KOPT-K1 (cell line): ENCODE measurements around the gene ZNF618.

ENCODE experiments used
- H3K27ac ChIP-seq: fragments of 200-600 bp; sonication (generic); 2 replicates; pipeline ENCODE4 v1.5.1; 2016; ENCODE audit warnings: antibody characterized with exemption, mild to moderate bottlenecking, low read depth, low read length; ENCODE audit not compliant: poor library complexity, severe bottlenecking
- H3K36me3 ChIP-seq: fragments of 200-600 bp; sonication (generic); 2 replicates; pipeline ENCODE4 v1.5.1; 2017; ENCODE audit warnings: antibody characterized with exemption, mild to moderate bottlenecking, low read length, moderate library complexity; ENCODE audit not compliant: insufficient read depth
- H3K9me3 ChIP-seq: fragments of 200-600 bp; sonication (generic); 2 replicates; pipeline ENCODE4 v1.5.1; 2017; ENCODE audit warnings: antibody characterized with exemption, low read length, mild to moderate bottlenecking; ENCODE audit not compliant: insufficient read depth, poor library complexity, severe bottlenecking

ZNF618 gene

DNA sequence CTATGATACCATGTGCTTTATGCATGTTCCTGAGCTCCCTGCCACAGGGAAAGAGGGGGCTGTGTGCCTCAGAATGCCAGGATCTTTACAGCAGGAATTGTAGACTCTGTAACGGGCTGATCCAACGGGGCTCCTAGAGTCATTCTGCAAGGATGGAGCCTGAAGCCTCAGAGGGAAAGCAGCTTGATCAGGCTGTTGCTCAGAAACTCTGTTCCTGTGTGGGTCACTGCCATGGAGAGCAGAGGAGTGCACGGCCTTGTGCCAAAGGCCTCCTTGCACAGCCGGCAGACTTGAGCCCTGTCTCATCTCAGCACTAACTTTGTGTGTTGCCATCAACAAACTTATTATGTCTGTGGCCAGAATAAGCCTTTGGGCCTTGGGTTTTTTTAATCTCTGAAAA lies 150.2 kb downstream of the ZNF618 start:
- Histone ChIP-seq H3K27ac (no peak overlapping the region), H3K36me3 (no peaks in the 10 kb centered on the region), H3K9me3 (peaks cover 18% of the 10 kb centered on the region)

DNA sequence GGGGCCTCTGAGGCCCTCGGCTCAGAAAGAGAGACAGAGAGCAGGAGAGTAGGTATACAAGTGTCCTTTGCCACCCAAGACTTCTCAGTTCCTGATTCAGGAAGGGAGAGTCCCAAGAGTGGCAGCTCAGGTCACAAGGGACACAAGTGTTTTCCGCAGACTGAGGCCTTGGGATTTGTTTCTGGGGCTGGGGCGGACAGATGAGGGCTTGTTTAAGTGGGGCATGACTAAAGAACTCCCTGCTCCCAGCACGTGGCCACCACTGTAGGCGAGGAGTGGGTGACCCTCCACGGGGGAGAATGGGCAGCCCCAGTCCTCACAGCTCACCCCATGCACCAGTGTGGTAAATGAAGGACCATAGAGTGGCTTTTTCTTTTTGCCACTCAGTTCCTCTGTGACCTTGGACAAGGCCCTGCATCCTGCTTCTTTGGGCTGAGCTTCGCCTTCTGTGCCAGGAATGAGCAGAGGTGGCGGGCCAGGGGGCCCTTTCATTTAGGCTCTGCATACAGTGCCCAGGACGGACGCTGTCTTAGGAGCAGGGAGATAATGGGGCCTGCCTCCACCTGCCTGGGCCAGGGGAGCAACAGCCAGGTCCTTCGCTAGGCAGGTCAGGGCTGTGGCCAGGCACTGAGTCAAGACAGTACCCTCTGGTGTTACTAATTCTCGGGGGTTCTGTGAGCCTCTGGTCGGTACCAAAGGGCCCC lies 151.2 kb downstream of the ZNF618 start:
- Histone ChIP-seq H3K27ac (no peak overlapping the region), H3K36me3 (no peaks in the 10 kb centered on the region), H3K9me3 (peaks cover 18% of the 10 kb centered on the region)

DNA sequence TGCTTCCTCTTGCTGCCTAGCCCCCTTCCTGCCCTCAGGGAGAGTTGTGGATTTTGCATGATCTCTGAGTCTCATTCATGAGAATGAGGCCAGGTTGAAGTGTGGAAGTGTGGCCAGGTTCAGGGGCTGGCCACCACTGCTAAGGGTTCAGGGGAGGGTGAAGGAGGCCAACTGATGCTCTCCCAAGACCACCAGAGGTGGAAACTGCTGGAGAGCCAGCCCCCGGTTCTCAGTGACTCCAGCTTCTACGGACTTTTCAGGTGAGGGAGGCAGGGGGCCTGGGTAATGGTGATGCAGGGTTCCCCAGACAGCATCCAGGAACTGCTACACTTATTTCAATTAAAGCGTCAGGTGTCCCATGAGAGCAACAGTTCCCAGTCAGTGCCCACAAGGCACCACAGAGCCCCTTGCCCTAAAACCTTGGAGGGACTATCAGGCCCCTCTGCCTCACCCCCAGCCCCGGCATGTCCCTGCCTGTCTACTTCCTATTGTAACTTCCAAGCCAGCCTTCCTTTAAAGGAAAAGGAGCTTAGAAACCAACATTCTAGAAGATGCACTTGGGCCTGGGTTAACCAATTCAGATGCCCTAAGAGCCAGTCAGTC lies 151.9 kb downstream of the ZNF618 start:
- Histone ChIP-seq H3K36me3 (no peaks in the 10 kb centered on the region), H3K27ac (no peak overlapping the region), H3K9me3 (peaks cover 18% of the 10 kb centered on the region)

DNA sequence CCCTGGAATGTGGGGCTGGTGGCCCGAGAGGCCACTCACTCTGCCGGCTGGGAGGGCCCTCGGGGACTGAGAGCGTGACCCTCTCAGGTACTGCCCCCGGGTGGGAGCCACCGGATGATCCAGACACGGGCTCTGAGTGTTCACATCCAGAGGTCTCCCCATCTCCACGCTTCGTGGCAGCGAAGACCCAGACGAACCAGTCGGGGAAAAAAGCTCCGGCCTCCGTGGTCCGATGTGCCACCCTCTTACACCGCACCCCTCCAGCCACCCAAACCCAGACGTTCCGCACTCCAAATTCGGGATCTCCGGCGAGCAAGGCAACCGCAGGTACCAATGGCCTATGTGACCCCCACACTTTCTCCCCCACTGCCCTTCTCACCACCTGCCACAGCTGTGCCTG lies 152.5 kb downstream of the ZNF618 start:
- Histone ChIP-seq H3K27ac (no peak overlapping the region), H3K9me3 (peaks cover 16% of the 10 kb centered on the region), H3K36me3 (no peaks in the 10 kb centered on the region)

DNA sequence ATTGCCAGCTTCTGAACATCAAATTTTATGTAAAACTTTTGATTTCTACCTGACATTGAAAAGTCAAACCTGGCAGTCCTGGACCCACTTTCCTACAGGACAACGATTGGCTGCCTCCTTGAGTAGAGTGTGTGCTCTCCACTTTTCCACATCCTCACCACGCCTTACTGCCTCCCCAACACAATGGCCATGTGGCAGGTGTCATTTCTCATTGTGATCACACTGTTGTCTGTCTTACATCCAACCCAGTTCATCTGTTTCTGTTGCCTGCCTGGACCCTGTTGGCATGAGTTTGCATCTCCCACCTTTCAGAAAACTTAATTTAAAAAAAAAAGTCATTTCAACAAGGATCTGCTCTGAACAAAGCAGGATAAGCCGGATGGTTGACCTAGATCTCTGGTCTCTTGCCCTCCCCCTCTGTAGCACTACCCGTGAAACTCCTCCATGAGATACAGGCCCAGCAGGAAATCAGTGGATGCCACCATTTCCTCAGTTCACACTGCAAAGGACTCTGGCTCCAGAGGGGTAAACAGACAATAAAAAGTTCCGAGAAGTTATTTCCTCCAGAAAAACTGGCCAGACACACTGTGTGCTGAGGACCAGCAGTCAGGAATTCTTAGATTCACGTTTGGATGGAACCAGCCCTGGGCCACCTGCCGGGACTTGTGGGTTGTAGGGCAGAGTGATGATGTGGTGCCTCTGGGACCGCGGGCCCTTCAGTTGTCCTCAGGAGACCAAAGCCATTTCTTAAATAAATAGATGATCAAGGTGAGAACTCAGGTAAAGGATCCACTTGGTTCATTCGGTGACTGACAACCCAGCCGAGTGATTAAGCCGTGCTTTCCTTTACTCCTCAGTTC lies 153.4 kb downstream of the ZNF618 start:
- Histone ChIP-seq H3K36me3 (no peaks in the 10 kb centered on the region), H3K27ac (no peak overlapping the region), H3K9me3 (peaks cover 7% of the 10 kb centered on the region)

DNA sequence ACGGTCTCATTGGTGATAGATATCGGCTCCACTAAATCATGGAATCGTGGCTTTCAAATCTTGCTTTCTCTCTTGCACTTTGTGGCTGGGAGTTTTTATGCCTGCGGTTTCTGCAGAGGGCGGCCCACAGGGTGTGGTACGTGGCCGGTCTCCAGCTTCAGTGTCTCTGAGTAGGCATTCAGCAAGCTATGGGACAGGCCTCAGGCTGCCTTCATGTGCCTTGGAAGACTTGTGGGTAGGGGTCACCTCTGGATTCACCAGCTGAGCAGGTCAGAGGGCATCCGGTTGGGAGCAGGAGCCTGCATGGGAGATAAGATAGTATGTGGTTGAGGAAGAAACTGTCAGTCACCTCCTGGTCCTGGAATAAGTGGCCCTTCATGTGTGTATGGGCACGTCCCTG lies 154.3 kb downstream of the ZNF618 start:
- no peaks in the 10 kb centered on the region for H3K9me3 ChIP-seq
- no peak overlapping the region for H3K27ac ChIP-seq
- no peaks in the 10 kb centered on the region for H3K36me3 ChIP-seq

DNA sequence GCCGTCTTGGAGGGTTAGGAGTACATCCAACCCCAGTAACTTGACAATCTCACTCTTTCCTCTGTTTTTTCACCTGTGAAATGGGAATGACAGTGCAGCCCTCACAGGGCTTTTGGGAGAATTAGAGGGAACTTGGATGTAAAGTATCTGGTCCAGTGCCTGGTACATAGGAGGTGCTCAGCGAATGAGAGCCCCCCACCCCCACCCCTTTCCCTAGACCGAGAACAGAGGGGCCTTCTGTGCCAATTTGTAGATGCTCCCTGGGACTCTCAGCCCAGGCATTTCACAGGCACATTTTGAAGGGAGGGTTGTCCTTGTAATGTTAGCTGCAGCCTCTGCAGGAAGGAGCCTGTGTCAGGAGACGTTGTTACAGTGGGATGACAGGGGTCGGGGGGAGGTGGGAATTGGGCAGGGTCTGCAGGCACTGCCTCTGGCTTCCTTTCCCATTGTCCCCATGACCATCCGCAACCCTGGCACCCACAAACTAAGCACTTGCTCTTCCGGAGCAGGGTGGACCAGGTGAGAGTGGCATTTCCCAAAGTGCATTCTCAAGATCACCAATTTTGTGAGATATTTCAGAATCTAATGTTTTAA lies 155.0 kb downstream of the ZNF618 start:
- no peaks in the 10 kb centered on the region for H3K36me3 ChIP-seq

DNA sequence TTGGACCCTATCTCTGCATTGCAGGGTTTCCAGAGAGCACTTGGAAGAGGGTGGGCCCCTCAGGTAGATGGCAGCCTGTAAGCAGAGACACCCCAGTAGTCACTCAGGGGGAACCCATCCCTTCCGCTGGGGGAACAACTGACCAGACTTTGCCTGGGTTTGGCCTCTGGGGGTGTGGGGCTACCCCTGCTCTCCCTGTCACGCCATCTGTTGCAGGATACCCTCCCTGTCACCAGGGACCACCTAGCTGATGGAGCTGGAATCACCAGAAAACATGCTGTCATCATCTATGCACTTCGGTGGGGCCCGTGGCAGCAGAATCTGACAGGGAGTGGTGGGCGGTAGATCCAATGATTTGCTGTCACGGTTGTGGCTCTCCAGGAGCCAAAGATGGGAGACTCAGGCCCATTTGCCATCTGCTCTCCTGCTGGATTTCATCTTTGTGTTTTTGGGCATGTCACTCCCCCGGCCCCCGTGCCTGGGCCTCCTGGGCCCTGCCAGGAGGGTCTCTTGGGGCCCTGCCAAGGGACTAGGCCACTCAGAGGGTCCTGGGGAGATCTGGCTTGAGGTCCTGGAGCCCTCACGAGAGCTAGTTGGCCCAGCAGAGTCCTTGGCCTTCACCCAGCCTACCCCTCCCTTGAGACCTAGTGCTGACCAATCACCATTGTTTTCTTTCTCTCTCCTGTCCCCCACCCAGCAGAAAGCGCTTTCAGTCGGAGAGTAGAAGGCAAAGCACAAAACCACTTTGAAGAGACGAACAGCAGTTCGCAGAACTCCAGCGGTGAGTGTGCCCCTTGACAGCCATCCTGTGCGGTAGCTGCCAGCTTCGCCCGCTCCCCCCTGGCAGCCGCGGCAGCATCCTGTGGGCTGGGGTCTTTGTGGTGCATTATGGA lies 156.1 kb downstream of the ZNF618 start:
- Histone ChIP-seq H3K36me3 (no peaks in the 10 kb centered on the region), H3K27ac (no peak overlapping the region), H3K9me3 (no peaks in the 10 kb centered on the region)

More for the DNA sequence above, 155.0 kb downstream of the ZNF618 start:
- no peak overlapping the region for H3K27ac ChIP-seq
- H3K9me3 ChIP-seq = no peaks in the 10 kb centered on the region

DNA sequence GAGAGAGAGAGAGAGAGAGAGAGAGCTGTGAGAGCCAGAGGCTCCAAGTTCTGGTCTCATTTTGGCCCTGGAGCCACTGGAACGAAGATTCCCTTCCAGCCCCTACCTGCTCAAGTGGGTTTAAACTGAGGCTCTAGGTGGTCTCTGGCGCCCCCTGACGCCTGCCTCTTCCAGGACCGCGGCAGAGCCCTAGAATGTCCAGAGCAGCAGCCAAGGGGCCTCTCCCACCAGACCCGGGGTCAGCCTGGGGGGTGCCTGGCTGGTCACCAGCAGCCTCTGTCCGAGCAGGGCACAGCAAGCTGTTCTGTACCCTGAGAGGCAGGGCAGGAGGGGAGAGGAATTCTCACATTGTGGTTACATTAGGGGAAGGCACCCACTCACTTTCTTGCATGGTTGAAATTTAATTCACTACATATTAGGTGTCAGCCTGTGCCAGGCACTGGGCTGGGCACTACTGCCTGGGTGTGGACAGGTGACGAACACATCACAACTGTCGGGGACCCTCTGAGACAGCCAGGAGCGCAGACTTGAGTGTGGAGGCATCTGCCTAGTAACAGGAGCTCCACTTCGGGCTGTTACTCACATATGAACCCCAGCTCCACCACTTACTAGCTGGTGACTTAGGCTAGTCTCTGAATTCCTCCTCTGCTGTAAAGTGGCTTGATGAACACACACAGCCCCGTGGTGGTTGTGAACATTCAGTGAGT lies 157.4 kb downstream of the ZNF618 start:
- no peak overlapping the region for H3K27ac ChIP-seq
- no peaks in the 10 kb centered on the region for H3K9me3 ChIP-seq
- no peaks in the 10 kb centered on the region for H3K36me3 ChIP-seq

DNA sequence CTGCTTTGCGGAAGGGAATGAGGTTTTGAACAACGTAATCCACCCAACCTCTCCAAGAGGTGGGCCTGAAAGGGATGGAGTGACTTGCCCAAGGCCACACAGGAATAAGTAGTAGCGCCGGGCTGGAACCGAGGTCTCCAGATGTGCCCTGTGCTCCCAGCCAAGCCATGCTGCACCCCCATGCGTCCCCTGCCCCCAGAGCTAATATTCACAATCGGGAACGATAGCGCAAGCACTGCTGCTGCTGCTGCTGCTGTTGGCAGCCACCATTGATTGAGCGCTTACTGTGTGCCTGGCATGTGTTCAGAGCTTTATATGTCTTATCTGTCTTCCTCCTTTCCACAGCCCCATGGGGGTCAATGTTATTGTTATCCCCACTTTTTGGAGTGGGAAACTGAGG lies 158.1 kb downstream of the ZNF618 start:
- H3K36me3 ChIP-seq = no peaks in the 10 kb centered on the region
- no peak overlapping the region for H3K27ac ChIP-seq
- no peaks in the 10 kb centered on the region for H3K9me3 ChIP-seq

DNA sequence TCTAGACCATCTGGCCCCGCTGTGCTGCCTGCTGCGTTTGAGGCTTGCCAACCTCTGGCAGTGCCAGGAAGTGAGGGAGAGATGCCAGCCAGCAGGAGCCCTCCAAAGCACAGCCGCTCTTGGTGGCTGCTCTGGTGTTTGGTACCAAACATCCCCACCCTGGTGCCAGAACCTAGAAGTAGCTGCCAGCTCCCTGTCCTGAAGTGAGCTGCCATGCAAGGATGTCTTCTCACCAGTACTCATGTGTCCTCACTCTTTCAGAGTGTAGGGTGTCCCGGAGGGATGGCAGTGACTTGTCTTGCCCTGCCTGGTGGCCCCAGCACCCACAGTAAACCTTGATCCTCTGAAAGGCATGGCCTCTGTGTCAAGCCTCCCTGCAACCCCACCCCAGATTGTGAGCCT lies 158.6 kb downstream of the ZNF618 start:
- H3K27ac ChIP-seq = no peak overlapping the region
- H3K9me3 ChIP-seq = no peaks in the 10 kb centered on the region
- H3K36me3 ChIP-seq = no peaks in the 10 kb centered on the region

DNA sequence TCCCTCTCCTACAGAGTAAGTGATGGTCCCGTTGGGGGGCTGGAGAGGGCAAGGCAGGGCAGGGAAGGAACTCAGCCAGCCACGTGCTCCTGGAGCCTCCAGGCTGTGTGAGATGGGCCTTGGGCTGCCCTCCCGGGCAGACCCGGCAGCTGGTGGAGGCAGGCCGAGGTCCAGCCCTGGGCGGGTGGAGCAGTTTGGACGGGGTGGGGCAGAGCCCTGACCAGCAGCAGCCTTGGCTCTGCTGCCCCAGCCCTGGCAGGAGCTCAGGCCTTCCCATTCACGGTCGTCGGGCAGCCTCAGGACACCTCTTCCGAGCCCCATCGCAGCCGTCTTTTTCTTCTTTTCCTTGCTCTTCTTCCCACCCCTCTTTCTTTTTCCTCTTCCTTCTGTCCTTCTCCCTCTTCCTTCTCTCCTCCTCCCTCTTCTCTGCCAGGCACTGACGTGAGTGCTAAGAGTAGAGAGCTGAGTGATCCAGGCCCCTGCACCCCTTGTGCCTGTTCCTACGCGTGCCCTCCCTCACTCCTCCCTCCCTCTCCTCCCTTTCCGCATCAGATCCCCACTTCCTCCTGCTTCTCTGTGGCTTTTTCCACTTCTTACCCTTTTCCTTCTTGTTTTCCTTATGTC lies 159.2 kb downstream of the ZNF618 start:
- no peak overlapping the region for H3K27ac ChIP-seq
- H3K36me3 ChIP-seq = no peaks in the 10 kb centered on the region

DNA sequence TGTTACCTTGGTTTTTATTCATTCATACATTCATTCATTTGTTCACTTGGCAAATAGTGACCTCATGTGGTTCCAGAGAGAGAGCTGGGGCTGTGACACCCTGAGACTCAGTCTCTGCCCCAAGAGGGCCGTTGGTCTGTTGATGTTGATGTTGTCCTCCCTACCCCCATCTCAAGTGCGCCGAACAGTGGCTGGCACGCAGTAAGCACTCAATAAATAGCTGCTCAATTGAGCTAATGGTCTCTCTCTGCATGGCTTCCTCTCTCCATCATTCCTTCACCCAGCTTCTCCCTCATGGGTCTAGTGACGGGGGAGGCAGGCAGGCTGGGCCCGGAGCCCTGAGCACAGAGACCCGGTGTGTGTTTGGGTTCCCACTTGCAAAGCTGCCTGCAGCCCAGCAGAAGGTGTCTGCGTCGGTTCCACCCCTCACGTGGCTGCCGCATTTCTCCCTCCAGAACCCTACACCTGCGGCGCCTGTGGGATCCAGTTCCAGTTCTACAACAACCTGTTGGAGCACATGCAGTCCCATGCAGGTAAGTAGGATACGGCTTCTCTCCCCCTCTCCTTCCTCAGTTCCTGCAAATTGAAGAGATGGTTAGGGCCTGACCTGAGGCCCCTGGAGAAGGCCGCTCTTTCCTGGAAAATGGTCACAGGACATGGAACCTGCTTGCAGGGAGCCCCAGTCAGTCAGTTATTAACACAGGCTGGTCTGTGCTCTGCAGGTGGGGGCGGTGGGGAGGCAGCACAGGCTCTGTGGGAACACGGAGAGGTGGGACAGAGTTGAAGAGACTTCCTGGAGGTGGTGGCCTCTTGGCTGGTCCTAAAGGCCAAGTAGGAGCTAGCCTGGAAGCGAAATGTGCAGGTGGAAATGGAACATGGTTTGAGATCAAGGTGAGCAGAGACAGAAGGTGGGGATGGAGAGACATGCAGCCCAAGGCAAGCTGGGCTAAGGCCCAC lies 160.0 kb downstream of the ZNF618 start:
- H3K27ac ChIP-seq = no peak overlapping the region
- no peaks in the 10 kb centered on the region for H3K9me3 ChIP-seq
- no peaks in the 10 kb centered on the region for H3K36me3 ChIP-seq

More for the DNA sequence above, 159.2 kb downstream of the ZNF618 start:
- no peaks in the 10 kb centered on the region for H3K9me3 ChIP-seq
